K562 (cell line): ENCODE measurements around the gene CUTA. TPM values are rescaled to one million over a fixed set of nuclear protein-coding genes. Genes with fewer than 3 reads are reported as not detected.
A peak's percentile ranks its signal among the peaks of the same experiment; 100 is the strongest.

ENCODE experiments used
- CC2D1A ChIP-seq: fragments of 450-650 bp; IDR thresholded peaks from 2 replicates; pipeline ENCODE4 v1.6.1; 2017; ENCODE audit warnings: mild to moderate bottlenecking
- CTCF ChIP-seq, 3 experiments: IDR thresholded peaks in 2 of 3; conservative IDR thresholded peaks in 1 of 3; 2 replicates each; pipeline ENCODE4 v1.5.1; 2011 to 2012; ENCODE audit warnings: low read length in 3 of 3, mild to moderate bottlenecking in 3 of 3, control low read depth in 2 of 3, improper control_type of control experiment in 1 of 3, inconsistent platforms in 1 of 3, low read depth in 1 of 3, mixed read lengths in 1 of 3, moderate library complexity in 1 of 3; ENCODE audit not compliant: insufficient read depth in 2 of 3
- FOSL1 ChIP-seq: fragments of 200-800 bp; sonication (Bioruptor generic); conservative IDR thresholded peaks from 2 replicates; pipeline ENCODE4 v1.6.1; 2016; ENCODE audit warnings: missing genetic modification characterization, missing compliant biosample characterization
- FOXO4 ChIP-seq: fragments of 450-650 bp; formaldehyde crosslinking; IDR thresholded peaks from 2 replicates; pipeline ENCODE4 v1.4.0; 2020; ENCODE audit warnings: mild to moderate bottlenecking, moderate library complexity
- HMGN3 ChIP-seq: IDR thresholded peaks from 2 replicates; pipeline ENCODE4 v1.6.1; 2011; ENCODE audit warnings: borderline replicate concordance, low read depth, mild to moderate bottlenecking, mixed read lengths, low read length; ENCODE audit not compliant: insufficient read length; ENCODE audit errors: extremely low read depth
- KAT2B ChIP-seq: IDR thresholded peaks from one replicate; pipeline ENCODE4 v1.6.1; 2012; ENCODE audit warnings: low read depth, mild to moderate bottlenecking, control low read depth, inconsistent platforms, low read length, moderate library complexity
- MYNN ChIP-seq, 2 experiments: sonication (generic); formaldehyde crosslinking in 1 of 2; IDR thresholded peaks; 2 replicates each; pipeline versions ENCODE4 v1.5.0 to v1.6.1; 2016 to 2020; ENCODE audit warnings: antibody characterized with exemption in 1 of 2, missing genetic modification reagents in 1 of 2
- PATZ1 ChIP-seq: fragments of 250-450 bp; sonication (Bioruptor Pico); IDR thresholded peaks from 2 replicates; pipeline ENCODE4 v1.5.0; 2020; ENCODE audit warnings: mild to moderate bottlenecking, borderline replicate concordance
- PRDM10 ChIP-seq: fragments of 450-650 bp; IDR thresholded peaks from 2 replicates; pipeline ENCODE4 v1.6.1; 2018; ENCODE audit not compliant: partially characterized antibody
- ZBTB34 ChIP-seq: fragments of 250-450 bp; sonication (Bioruptor Pico); IDR thresholded peaks from 2 replicates; pipeline ENCODE4 v1.8.0; 2021; ENCODE audit warnings: mild to moderate bottlenecking, moderate library complexity
- ZBTB5 ChIP-seq: fragments of 450-650 bp; IDR thresholded peaks from 2 replicates; pipeline ENCODE4 v1.6.1; 2017; ENCODE audit warnings: antibody characterized with exemption
- ZNF311 ChIP-seq: fragments of 250-450 bp; sonication (Bioruptor Pico); IDR thresholded peaks from 2 replicates; pipeline ENCODE4 v1.4.0; 2020; ENCODE audit warnings: mild to moderate bottlenecking, moderate library complexity
- polyA plus RNA-seq, 8 experiments: library from polyadenylated mRNA; depleted of rRNA in 4 of 8; stranded (reverse) in 5 of 8; unstranded in 3 of 8; fragments of >200 nt; fragmentation: Nextera tagmentation in 2 of 8; fragmentation: Illumina TruSeq in 1 of 8; extraction: Ambion mirVana in 2 of 8; extraction: Trizol in 1 of 8; gene quantifications; 2 replicates each; pipeline versions ENCODE4 v1.2.1 to v1.2.3, GENCODE V29; 2011 to 2014; ENCODE audit warnings: inconsistent platforms in 1 of 8, missing spikeins in 1 of 8
- total RNA-seq, 7 experiments: library from RNA; depleted of rRNA in 6 of 7; stranded (reverse); fragments of >200 nt in 6 of 7; fragmentation: Illumina TruSeq in 2 of 7; extraction: Trizol in 2 of 7; gene quantifications; 2 replicates each; pipeline versions ENCODE4 v1.2.1 to v1.2.3, GENCODE V29; 2011 to 2021; ENCODE audit warnings: low replicate concordance in 1 of 7

The CUTA gene
- total and polyA plus RNA-seq, 9 of the 15 experiments (the other 6 are each of a cell fraction or from before 2014, with no cell fraction given) = 166 to 682 (median 310) TPM

- TF ChIP-seq MYNN (IDR thresholded peaks at IDR 0.05) = no peak
- TF ChIP-seq MYNN (CRISPR knock-in tag; IDR thresholded peaks at IDR 0.05) = no peak
- no peak for TF ChIP-seq FOXO4
- 0 out of 2 replicates have a peak, but pooled peaks have one; percentile 17 for TF ChIP-seq ZBTB5
- TF ChIP-seq FOSL1 (tag) = no peak
- TF ChIP-seq PATZ1 = no peak
- TF ChIP-seq CTCF (IDR thresholded peaks at IDR 0.05 in 2 of 3, conservative IDR thresholded peaks at IDR 0.05 in 1 of 3; ENCODE audit: insufficient read depth in 2 of 3, low read depth in 1 of 3, low read length in 3 of 3) = no peak
- TF ChIP-seq KAT2B = no peak
- TF ChIP-seq PRDM10 = peak; percentile 50
- TF ChIP-seq CC2D1A = 0 out of 2 replicates have a peak, but pooled peaks have one; percentile 14
- TF ChIP-seq ZNF311 (CRISPR knock-in tag) = no peak
- no peak for TF ChIP-seq HMGN3
- TF ChIP-seq ZBTB34 = no peak
These were observed 2.8 kb upstream of the CUTA start (continued) for GRCh38 chr6:33420491-33421343.
